Measurements from ENCODE around the gene SLC25A1. TPM values are rescaled to one million over a fixed set of nuclear protein-coding genes. Genes with fewer than 3 reads are reported as not detected.

SLC25A1 gene
- total and polyA plus RNA-seq, 2 of the 4 experiments (the other 2 are of a cell fraction), result 41.0 to 56.5 TPM

- Histone ChIP-seq H3K27ac (ENCODE audit: insufficient read depth, low read length) (no peak overlapping the region), H4K8ac (ENCODE audit: low read depth in 2 of 2, low read length in 2 of 2) (no peak overlapping the region), H2BK20ac (ENCODE audit: low read depth, low read length) (no peak overlapping the region), H3K79me1 (ENCODE audit: low read depth in 1 of 2, low read length in 2 of 2) (peaks cover 7 to 27% of the 10 kb centered on the region in 2 experiments), H3K36me3 (ENCODE audit: control insufficient read depth, insufficient read depth, low read length) (peaks cover 64% of the 10 kb centered on the region), H2BK5ac (ENCODE audit: low read depth, low read length, poor library complexity, severe bottlenecking) (no peak overlapping the region), H3K9me3 (ENCODE audit: control insufficient read depth, insufficient read depth, low read length) (no peaks in the 10 kb centered on the region), H3K9me1 (ENCODE audit: insufficient read depth, low read length) (0 out of 2 replicates have a peak, but pooled peaks cover 3% of the 10 kb centered on the region), H2AK9ac (replicated peaks; ENCODE audit: low read depth, low read length, poor library complexity) (no peak overlapping the region), H3K14ac (replicated peaks; ENCODE audit: low read depth, low read length) (no peak overlapping the region), H2BK15ac (ENCODE audit: low read depth, low read length) (no peak overlapping the region), H3K23ac (ENCODE audit: low read depth, low read length) (no peak overlapping the region), H3K4me2 (ENCODE audit: low read depth, low read length) (no peak overlapping the region), H3K4me3 (ENCODE audit: insufficient read depth, low read depth, low read length) (no peak overlapping the region), H3K18ac (ENCODE audit: low read depth, low read length) (no peak overlapping the region), H4K20me1 (ENCODE audit: insufficient read depth, low read length) (peaks cover 4% of the 10 kb centered on the region), H3K9ac (ENCODE audit: low read depth, low read length) (no peak overlapping the region), H2BK120ac (ENCODE audit: low read depth, low read length) (no peak overlapping the region), H3K27me3 (ENCODE audit: control insufficient read depth, insufficient read depth, low read length) (no peaks in the 10 kb centered on the region), H3K4me1 (ENCODE audit: control insufficient read depth, insufficient read depth, low read length) (no peaks in the 10 kb centered on the region), H4K91ac (ENCODE audit: insufficient read depth, low read depth, low read length) (no peak overlapping the region), H4K5ac (ENCODE audit: low read depth, low read length) (no peak overlapping the region), H2AFZ (replicated peaks; ENCODE audit: low read length, poor library complexity) (no peak overlapping the region), H3K56ac (ENCODE audit: extremely low read depth, insufficient read depth, low read length) (no peak overlapping the region), H3K4ac (ENCODE audit: low read depth, low read length) (no peak overlapping the region), H2AK5ac (ENCODE audit: low read depth, low read length) (no peak overlapping the region)
- ATAC-seq (ENCODE audit: low read depth) (no peak), DNase-seq (no peak)
- dilution Hi-C loops (cut with HindIII; ENCODE audit: low sequenced_read_pairs, unreplicated experiment) (no loop called here), in situ Hi-C loops (cut with MboI; ENCODE audit: low sequenced_read_pairs) (no loop called here), intact Hi-C loops (cut with micrococcal nuclease) (no loop called here)
- POLR2A ChIA-PET (ENCODE audit: unreplicated experiment), result no interaction called here
- WGBS, 2 experiments (ENCODE audit: extremely low coverage in 2 of 2, insufficient read length in 1 of 2), result 90% methylated on average over 2 of the region's 5 CpGs; no CpG with 5 or more reads in 1 of the 2 experiments
- TF ChIP-seq USF2 (IDR thresholded peaks at IDR 0.05; ENCODE audit: low read depth, low read length), result no peak
- TF ChIP-seq MXI1 (IDR thresholded peaks at IDR 0.05; ENCODE audit: borderline replicate concordance, low read depth, low read length), result no peak
- no TSS peak for BruUV-seq (replicated peaks)
- CTCF ChIA-PET, result no interaction called here
Observed at GRCh38 chr22:19139974-19140373, 38.6 kb downstream of the SLC25A1 start.
